Glutamatergic neuron (in vitro differentiated cells): Measurements from ENCODE around the gene TINAGL1. TPM values are rescaled to one million over a fixed set of nuclear protein-coding genes. Genes with fewer than 3 reads are reported as not detected.

Experiments
- DNase-seq: peaks from one replicate; pipeline ENCODE4 v3.0.0; 2022
- H3K27ac Mint-ChIP-seq: one replicate; pipeline ENCODE4 v1.8.0; 2020; ENCODE audit warnings: mild to moderate bottlenecking, mixed read lengths, inconsistent platforms; ENCODE audit not compliant: unreplicated experiment
- H3K27me3 Mint-ChIP-seq: one replicate; pipeline ENCODE4 v1.8.0; 2020; ENCODE audit warnings: mild to moderate bottlenecking, moderate library complexity, mixed read lengths, inconsistent platforms; ENCODE audit not compliant: unreplicated experiment
- H3K36me3 Mint-ChIP-seq: one replicate; pipeline ENCODE4 v1.8.0; 2020; ENCODE audit warnings: mild to moderate bottlenecking, mixed read lengths, inconsistent platforms; ENCODE audit not compliant: unreplicated experiment
- H3K4me1 Mint-ChIP-seq: one replicate; pipeline ENCODE4 v1.8.0; 2020; ENCODE audit warnings: mild to moderate bottlenecking, low read depth, mixed read lengths, inconsistent platforms; ENCODE audit not compliant: unreplicated experiment
- H3K4me3 Mint-ChIP-seq: one replicate; pipeline ENCODE4 v1.8.0; 2020; ENCODE audit warnings: mild to moderate bottlenecking, mixed read lengths, inconsistent platforms; ENCODE audit not compliant: unreplicated experiment
- H3K9me3 Mint-ChIP-seq: one replicate; pipeline ENCODE4 v1.8.0; 2020; ENCODE audit warnings: mild to moderate bottlenecking, moderate library complexity, mixed read lengths, inconsistent platforms; ENCODE audit not compliant: unreplicated experiment
- CTCF ChIP-seq: fragments of 200-600 bp; sonication (generic); IDR thresholded peaks from one replicate; pipeline ENCODE4 v1.5.0; 2021; ENCODE audit not compliant: partially characterized antibody, unreplicated experiment
- total RNA-seq: library from RNA; stranded (reverse); fragmentation: NEBNext Ultra II Directional; extraction: Animal tissue kit (Norgen Biotek cat#: 25700); gene quantifications from one replicate; pipeline ENCODE4 v1.2.1, GENCODE V29; 2021; ENCODE audit not compliant: unreplicated experiment

Gene TINAGL1
- total RNA-seq, 1 donor from 2014 or later = not detected

- Mint-ChIP-seq H3K36me3 (no peaks in the 10 kb centered on the region), H3K4me3 (no peak overlapping the region), H3K27ac (no peak overlapping the region), H3K9me3 (no peaks in the 10 kb centered on the region), H3K4me1 (peaks cover 3% of the 10 kb centered on the region), H3K27me3 (peaks cover 3% of the 10 kb centered on the region)
- TF ChIP-seq CTCF = no peak
- DNase-seq = no peak
Observed at GRCh38 chr1:31567956-31568570, 8.3 kb upstream of the TINAGL1 start.

- Mint-ChIP-seq H3K27ac (no peak overlapping the region), H3K27me3 (peaks cover 3% of the 10 kb centered on the region), H3K36me3 (no peaks in the 10 kb centered on the region), H3K9me3 (no peaks in the 10 kb centered on the region), H3K4me1 (peaks cover 4% of the 10 kb centered on the region), H3K4me3 (no peak overlapping the region)
- DNase-seq = no peak
- no peak for TF ChIP-seq CTCF
Observed at GRCh38 chr1:31568895-31569595, 7.3 kb upstream of the TINAGL1 start.

DNA sequence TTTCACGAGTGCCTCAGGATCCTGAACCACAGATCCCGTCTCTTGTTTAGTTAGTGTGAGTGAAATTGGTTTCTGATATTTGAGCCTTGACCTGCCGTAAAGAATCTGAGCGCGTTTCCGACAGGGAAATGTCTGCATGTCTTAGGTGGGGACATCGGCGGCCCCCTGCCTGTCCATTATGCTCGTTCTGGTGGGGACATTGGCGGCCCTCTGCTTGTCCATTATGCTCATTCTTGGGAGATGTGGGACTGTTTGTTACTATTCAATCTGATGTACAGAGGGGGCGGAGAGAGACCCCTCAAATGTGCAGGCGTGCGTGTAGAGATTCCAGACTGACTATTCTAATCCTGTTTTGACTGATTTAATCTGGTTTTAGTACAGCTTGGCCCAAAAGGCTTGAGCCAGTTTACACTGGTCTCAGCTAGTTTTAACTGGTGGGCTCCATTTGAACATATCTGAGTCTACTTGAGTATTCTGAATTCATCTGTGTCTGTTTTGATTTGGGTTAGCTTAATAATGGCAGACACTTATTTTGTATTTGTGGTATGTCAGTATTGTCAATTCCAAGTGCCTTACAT is 6.6 kb upstream of the TINAGL1 start:
- TF ChIP-seq CTCF = no peak
- no peak overlapping the region for H3K27ac Mint-ChIP-seq
- no peak for DNase-seq
- peaks cover 8% of the 10 kb centered on the region for H3K4me1 Mint-ChIP-seq
- no peaks in the 10 kb centered on the region for H3K27me3 Mint-ChIP-seq
- H3K4me3 Mint-ChIP-seq = no peak overlapping the region
- H3K36me3 Mint-ChIP-seq = no peaks in the 10 kb centered on the region
- H3K9me3 Mint-ChIP-seq = peaks cover 2% of the 10 kb centered on the region

GRCh38 chr1:31570228-31570627 is 6.1 kb upstream of the TINAGL1 start:
- Mint-ChIP-seq H3K4me3 (no peak overlapping the region), H3K4me1 (peaks cover 8% of the 10 kb centered on the region), H3K9me3 (peaks cover 3% of the 10 kb centered on the region), H3K27ac (no peak overlapping the region), H3K27me3 (no peaks in the 10 kb centered on the region), H3K36me3 (no peaks in the 10 kb centered on the region)
- DNase-seq = no peak
- TF ChIP-seq CTCF = no peak

DNA sequence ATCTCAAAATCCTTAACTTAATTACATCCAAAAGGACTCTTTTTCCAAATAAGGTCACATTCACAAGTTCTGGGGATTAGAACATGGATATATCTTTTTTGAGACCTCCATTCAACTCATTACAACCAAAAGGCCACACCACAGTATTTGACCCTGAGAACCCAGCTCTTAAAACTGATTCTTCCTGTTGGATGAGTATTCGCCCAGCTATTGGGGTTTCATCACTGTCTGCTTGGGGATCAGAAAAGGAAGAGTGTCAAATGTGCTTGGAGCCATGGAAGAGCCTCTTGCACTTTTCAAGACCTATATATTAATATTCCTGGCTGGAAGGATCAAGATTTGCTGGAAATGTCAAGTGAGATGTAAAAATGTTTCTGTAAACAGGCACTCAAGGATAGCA is 5.4 kb upstream of the TINAGL1 start:
- H3K27ac Mint-ChIP-seq = no peak overlapping the region
- H3K36me3 Mint-ChIP-seq = no peaks in the 10 kb centered on the region
- peaks cover 8% of the 10 kb centered on the region for H3K4me1 Mint-ChIP-seq
- H3K4me3 Mint-ChIP-seq = no peak overlapping the region
- peaks cover 3% of the 10 kb centered on the region for H3K9me3 Mint-ChIP-seq
- no peaks in the 10 kb centered on the region for H3K27me3 Mint-ChIP-seq
- DNase-seq = no peak
- TF ChIP-seq CTCF = no peak
